ENCODE data around the gene C1orf210. TPM values are rescaled to one million over a fixed set of nuclear protein-coding genes. Genes with fewer than 3 reads are reported as not detected.

C1orf210 gene
- total RNA-seq, 1 experiment from 2014 or later, result not detected

DNA sequence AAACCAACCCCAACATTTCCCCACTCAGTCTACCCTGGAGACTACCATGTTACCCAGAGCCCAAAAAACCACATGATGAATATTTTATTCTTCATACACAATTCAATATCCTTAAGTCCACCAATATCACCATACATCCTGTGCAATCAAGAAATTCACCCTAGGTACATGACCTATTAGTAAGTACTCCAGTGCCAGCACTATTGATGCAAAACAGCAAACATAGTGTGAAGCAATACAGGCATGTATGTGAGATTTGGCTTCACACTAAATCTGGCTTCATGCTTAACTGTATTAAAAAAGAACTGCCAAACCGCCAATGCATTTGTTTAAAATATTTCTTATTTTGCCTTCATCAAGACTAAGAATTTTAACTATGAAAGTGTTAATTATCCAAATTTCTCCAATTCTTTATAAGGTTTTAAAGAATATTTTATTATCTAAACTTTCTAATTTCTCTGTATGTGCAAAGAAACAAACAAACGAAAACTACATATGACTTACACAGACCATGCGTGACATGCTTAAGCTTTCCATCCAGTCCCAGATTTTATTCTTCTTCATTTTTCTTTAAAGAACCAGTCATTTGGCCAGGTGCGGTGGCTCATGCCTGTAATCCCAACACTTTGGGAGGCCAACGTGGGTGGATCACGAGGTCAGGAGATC is 38.0 kb downstream of the C1orf210 start:
- Histone ChIP-seq H3K36me3 (no peaks in the 10 kb centered on the region), H3K27me3 (no peaks in the 10 kb centered on the region), H3K4me3 (no peak overlapping the region), H3K9me3 (peaks cover 13% of the 10 kb centered on the region)
- no peak for DNase-seq

DNA sequence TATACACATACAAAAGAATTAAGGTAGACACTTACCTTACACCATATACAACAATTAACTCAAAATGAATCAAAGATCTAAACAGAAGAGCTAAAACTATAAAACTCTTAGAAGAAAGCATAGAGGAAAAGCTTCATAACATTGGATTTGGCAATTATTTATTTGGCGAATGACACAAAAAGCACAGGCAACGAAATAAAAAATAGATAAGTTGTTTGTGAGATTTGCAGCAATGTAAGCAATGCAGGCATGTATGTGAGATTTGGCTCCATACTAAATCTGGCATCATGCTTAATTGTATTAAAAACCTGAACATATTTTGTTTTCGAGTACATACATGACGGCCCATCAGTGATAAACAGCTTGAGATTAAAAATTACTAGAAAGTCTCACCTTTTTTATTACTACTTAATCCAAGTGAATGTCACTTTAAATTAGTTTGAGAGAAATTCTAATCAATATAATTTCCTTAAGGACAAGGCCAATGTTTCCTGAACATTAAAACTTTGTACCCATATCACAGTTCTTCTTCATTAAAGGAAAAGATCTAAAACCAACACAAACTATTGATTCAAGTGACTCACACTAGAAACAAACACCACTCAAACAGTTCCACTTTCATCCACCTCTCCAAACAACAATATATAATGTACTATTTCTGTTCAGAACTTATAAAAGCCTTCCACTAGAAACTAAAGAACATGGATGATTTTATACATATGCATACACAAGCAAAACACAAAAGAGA is 38.7 kb downstream of the C1orf210 start:
- Histone ChIP-seq H3K4me3 (no peak overlapping the region), H3K9me3 (peaks cover 13% of the 10 kb centered on the region), H3K27me3 (no peaks in the 10 kb centered on the region), H3K36me3 (no peaks in the 10 kb centered on the region)
- DNase-seq, result no peak

DNA sequence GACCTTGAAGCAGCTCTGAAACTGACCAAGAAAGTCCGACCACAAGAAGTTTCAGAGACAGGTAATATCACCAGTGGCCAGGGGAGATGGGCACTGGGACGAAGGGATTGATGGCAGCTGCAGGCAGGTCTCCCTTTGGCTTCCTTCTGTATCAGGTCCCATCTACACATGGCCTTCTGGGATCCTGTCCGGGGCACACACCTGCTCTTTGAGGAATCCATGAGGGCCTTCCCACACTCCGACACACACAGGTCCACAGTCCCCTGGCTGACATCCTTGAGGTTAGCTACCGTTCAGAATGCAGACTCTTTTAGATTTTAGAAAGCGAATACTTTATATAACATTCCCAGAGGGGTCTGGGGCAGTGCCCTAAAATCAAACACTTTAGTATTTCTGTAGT is 42.1 kb downstream of the C1orf210 start:
- DNase-seq, result no peak
- no peaks in the 10 kb centered on the region for H3K27me3 ChIP-seq
- no peak overlapping the region for H3K4me3 ChIP-seq
- peaks cover 9% of the 10 kb centered on the region; the same call in 1 of the 2 replicates for H3K9me3 ChIP-seq
- H3K36me3 ChIP-seq, result no peaks in the 10 kb centered on the region

DNA sequence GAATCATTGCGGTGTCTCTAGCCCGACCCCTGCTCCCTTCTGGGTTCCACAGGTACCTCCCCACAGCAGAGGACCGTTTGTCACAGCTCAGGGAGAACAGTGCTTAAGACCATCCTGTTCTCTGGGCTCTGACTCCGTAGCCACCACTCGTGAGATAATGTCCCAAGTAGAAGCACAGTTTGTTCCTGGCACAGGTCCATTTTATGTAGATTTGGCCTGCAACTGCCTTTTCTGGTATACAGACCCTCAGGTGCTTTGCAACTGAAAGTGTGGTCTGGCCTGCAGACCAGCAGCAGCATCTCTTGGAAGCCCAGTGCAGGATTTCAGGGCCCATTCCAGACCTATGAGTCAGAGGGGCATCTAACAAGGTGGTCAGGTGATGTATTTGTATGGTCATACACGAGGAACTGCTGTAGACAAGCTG is 44.0 kb downstream of the C1orf210 start:
- no peaks in the 10 kb centered on the region for H3K27me3 ChIP-seq
- 0 out of 2 replicates have a peak, but pooled peaks cover 3% of the 10 kb centered on the region for H3K9me3 ChIP-seq
- DNase-seq, result no peak
- no peak overlapping the region for H3K4me3 ChIP-seq
- H3K36me3 ChIP-seq, result no peaks in the 10 kb centered on the region

GRCh38 chr1:43239484-43239883 is 45.9 kb downstream of the C1orf210 start:
- no peak overlapping the region for H3K4me3 ChIP-seq
- no peaks in the 10 kb centered on the region for H3K27me3 ChIP-seq
- no peak for DNase-seq
- no peaks in the 10 kb centered on the region for H3K36me3 ChIP-seq
- H3K9me3 ChIP-seq, result no peaks in the 10 kb centered on the region

DNA sequence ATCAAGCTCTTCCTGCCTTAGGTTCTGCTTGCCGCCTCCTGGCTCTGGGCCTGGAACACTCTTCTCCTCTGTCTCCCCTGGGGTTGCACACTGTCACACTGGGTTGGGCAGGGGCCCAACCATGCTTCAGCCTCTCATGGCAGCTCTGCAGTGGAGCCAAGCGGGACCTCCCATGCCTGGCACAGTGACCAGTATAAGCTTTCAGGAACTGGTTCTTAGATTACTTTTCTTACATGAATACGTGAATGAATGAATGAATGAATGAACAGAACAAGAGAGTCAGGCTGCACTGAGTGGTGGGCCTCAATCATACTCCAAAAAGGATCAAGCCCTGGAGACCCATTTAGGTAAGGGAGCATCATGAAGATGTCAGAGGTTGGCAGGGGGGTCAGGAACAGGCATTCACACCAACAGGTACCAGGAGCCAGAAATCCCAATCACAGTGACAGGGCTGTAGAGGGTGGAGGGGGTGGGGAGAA is 46.4 kb downstream of the C1orf210 start:
- no peaks in the 10 kb centered on the region for H3K36me3 ChIP-seq
- H3K27me3 ChIP-seq, result no peaks in the 10 kb centered on the region
- H3K4me3 ChIP-seq, result no peak overlapping the region
- H3K9me3 ChIP-seq, result no peaks in the 10 kb centered on the region
- no peak for DNase-seq

DNA sequence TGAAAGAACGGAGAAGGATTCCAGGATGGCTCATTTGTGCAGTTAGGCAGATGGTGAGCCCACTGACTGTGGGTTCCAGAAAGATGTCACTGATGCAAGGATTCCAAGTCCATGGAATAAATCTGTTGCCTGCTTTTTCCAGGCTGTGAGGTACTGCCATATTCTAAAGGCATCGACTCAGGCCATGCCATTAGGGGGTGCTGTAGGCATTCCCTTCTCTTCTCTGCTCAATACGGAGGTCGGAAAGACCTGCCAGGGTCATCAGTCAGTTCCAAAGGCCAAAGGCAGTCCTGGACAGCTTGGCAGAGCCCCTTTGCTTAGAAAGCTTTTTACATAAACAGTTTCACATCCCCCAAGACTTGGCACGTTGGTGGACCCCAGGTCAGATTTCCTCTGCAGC is 47.3 kb downstream of the C1orf210 start:
- H3K9me3 ChIP-seq, result no peaks in the 10 kb centered on the region
- peak; percentile 56 for DNase-seq
- H3K4me3 ChIP-seq, result no peak overlapping the region
- H3K27me3 ChIP-seq, result no peaks in the 10 kb centered on the region
- no peaks in the 10 kb centered on the region for H3K36me3 ChIP-seq

- no peaks in the 10 kb centered on the region for H3K27me3 ChIP-seq
- no peaks in the 10 kb centered on the region for H3K9me3 ChIP-seq
- H3K36me3 ChIP-seq, result no peaks in the 10 kb centered on the region
- no peak overlapping the region for H3K4me3 ChIP-seq
- no peak for DNase-seq
Measured at GRCh38 chr1:43237121-43237520, 48.3 kb downstream of the C1orf210 start.

DNA sequence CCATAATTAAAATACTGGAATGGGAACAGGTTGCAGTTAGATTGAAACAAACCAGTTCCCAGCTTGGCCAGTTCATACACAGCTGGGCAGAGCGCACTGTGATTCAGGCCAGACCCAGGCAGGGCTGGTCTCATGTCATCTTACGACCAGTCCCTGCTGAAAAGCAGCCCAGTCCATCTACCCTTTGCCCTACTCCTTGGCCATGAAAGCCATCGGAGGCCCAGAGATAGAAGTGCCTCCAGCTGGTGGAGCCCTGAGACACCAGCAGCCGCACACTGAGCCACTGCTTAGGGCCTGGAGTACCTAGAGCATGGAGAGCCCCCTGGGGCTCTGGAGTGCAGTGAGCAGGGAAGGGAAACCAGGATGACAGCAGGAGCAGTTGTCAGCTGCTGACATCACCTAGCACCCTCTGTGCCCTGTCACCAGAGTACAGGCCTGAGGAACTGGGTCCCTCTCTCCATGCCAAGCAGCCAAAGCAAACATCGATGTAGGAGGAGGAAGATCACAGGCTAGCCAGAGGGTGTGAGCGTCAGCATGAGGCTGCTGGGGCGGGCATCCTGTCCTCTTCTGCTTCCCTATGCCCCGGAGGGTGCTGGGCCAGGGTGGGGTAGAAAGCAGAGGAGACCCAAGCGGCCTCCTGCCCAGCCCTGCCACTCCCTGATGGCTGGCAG is 49.8 kb downstream of the C1orf210 start:
- no peaks in the 10 kb centered on the region for H3K9me3 ChIP-seq
- DNase-seq, result no peak
- H3K36me3 ChIP-seq, result no peaks in the 10 kb centered on the region
- H3K27me3 ChIP-seq, result no peaks in the 10 kb centered on the region
- no peak overlapping the region for H3K4me3 ChIP-seq

GRCh38 chr1:43235040-43235439 is 50.3 kb downstream of the C1orf210 start:
- H3K4me3 ChIP-seq, result no peak overlapping the region
- no peaks in the 10 kb centered on the region for H3K27me3 ChIP-seq
- H3K36me3 ChIP-seq, result no peaks in the 10 kb centered on the region
- no peaks in the 10 kb centered on the region for H3K9me3 ChIP-seq
- no peak for DNase-seq

- no peaks in the 10 kb centered on the region for H3K27me3 ChIP-seq
- DNase-seq, result no peak
- H3K4me3 ChIP-seq, result no peak overlapping the region
- no peaks in the 10 kb centered on the region for H3K36me3 ChIP-seq
- no peaks in the 10 kb centered on the region for H3K9me3 ChIP-seq
Measured at GRCh38 chr1:43234267-43234666, 51.1 kb downstream of the C1orf210 start.

GRCh38 chr1:43233631-43234030 is 51.8 kb downstream of the C1orf210 start:
- H3K36me3 ChIP-seq, result no peaks in the 10 kb centered on the region
- no peaks in the 10 kb centered on the region for H3K27me3 ChIP-seq
- H3K4me3 ChIP-seq, result no peak overlapping the region
- H3K9me3 ChIP-seq, result no peaks in the 10 kb centered on the region
- no peak for DNase-seq

- Histone ChIP-seq H3K27me3 (no peaks in the 10 kb centered on the region), H3K36me3 (no peaks in the 10 kb centered on the region), H3K4me3 (no peak overlapping the region), H3K9me3 (no peaks in the 10 kb centered on the region)
- no peak for DNase-seq
Measured at GRCh38 chr1:43232482-43232881, 52.9 kb downstream of the C1orf210 start.

DNA sequence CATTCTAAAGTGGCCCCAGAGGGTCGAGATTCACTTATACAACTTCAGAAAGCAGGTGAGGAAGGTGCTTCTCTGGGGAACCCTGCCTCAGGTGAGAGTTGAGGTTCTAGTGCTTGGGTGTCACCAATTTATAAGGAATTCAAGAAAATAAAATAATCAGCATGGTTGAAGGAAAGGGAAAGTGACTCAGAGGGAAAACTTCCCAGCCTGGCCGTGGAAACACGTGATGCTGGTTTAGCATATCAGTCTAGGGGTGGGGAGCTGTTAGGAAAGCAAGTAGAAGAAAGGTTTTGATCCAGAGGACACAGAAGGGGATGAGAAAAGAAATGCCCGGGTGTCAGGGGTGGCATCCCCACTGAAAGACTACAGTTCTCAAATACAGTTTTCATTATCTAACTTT is 53.3 kb downstream of the C1orf210 start:
- Histone ChIP-seq H3K9me3 (no peaks in the 10 kb centered on the region), H3K36me3 (no peaks in the 10 kb centered on the region), H3K27me3 (no peaks in the 10 kb centered on the region), H3K4me3 (no peak overlapping the region)
- peak; percentile 53 for DNase-seq
